HepG2 (cell line): ENCODE results near the gene ADGRL3. TPM values are rescaled to one million over a fixed set of nuclear protein-coding genes. Genes with fewer than 3 reads are reported as not detected.

Experiments
- ATAC-seq: fragments of 200-7000 bp; cut with Tn5 transposase; 3 replicates; pipeline ENCODE4 v1.9.1; 2020; ENCODE audit warnings: mild to moderate bottlenecking, moderate library complexity
- BruUV-seq: library from RNA; stranded (reverse); fragments of 400-500 nt; replicated peaks from 2 replicates; lab custom pipeline; 2021; lab: Mats Ljungman, UMichigan
- CTCF ChIA-PET: fragments of 300-600 bp; formaldehyde crosslinking; extraction: SDS; loops from one replicate; lab custom pipeline; 2021; ENCODE audit warnings: low total read pairs, inconsistent platforms, low intra/inter-chr PET ratio; lab: Yijun Ruan, JAX
- POLR2A ChIA-PET: fragments of 350-600 bp; sonication (Branson Sonifier 250); formaldehyde crosslinking; loops from one replicate; lab custom pipeline; 2020; ENCODE audit warnings: antibody characterized with exemption, inconsistent platforms; lab: Yijun Ruan, JAX
- DNase-seq: peaks from one replicate; pipeline ENCODE4 v3.0.0-alpha.2; 2015; ENCODE audit warnings: low spot score
- FAIRE-seq: peaks from 3 replicates; lab custom pipeline; 2011; peaks lifted over from hg19 to GRCh38; lab: Jason Lieb, UNC
- H2AFZ ChIP-seq: one replicate; pipeline ENCODE4 v1.6.1; 2011; ENCODE audit warnings: low read length, inconsistent platforms
- H3K27ac ChIP-seq: fragments of 300-600 bp; 3 replicates; pipeline ENCODE4 v1.8.0; 2011; ENCODE audit warnings: mixed run types, mild to moderate bottlenecking, mixed read lengths, low read length, inconsistent platforms; ENCODE audit not compliant: insufficient read depth; ENCODE audit errors: extremely low read length
- H3K27me3 ChIP-seq, 2 experiments: fragments of 200-600 bp in 1 of 2; 2 replicates in 1 of 2; 3 replicates in 1 of 2; pipeline versions ENCODE4 v1.6.0 to v1.8.0; 2011; ENCODE audit warnings: low read length in 2 of 2, mild to moderate bottlenecking in 2 of 2, moderate library complexity in 2 of 2, inconsistent platforms in 1 of 2; ENCODE audit not compliant: insufficient read depth in 2 of 2, control insufficient read depth in 1 of 2
- H3K36me3 ChIP-seq, 2 experiments: fragments of 200-600 bp in 1 of 2; replicated peaks in 1 of 2; 2 replicates in 1 of 2; 3 replicates in 1 of 2; pipeline versions ENCODE4 v1.5.1 to v1.8.0; 2011; ENCODE audit warnings: low read length in 2 of 2, inconsistent platforms in 1 of 2; ENCODE audit not compliant: insufficient read depth in 2 of 2, control insufficient read depth in 1 of 2
- H3K4me1 ChIP-seq: 2 replicates; pipeline ENCODE4 v1.5.1; 2012; ENCODE audit warnings: low read length, inconsistent platforms; ENCODE audit not compliant: insufficient read depth
- H3K4me2 ChIP-seq: 2 replicates; pipeline ENCODE4 v1.6.0; 2011; ENCODE audit warnings: low read depth, low read length, inconsistent platforms
- H3K4me3 ChIP-seq, 3 experiments: fragments of 200-600 bp in 1 of 3; sonication (generic), shearing (Covaris generic) in 1 of 3; replicated peaks in 1 of 3; 2 replicates each; pipeline ENCODE4 v1.5.1; 2011 to 2016; ENCODE audit warnings: low read length in 3 of 3, inconsistent platforms in 2 of 3, low read depth in 2 of 3, mild to moderate bottlenecking in 2 of 3, control low read depth in 1 of 3, mixed read lengths in 1 of 3; ENCODE audit not compliant: insufficient read depth in 1 of 3
- H3K79me2 ChIP-seq: one replicate; pipeline ENCODE4 v1.6.1; 2011; ENCODE audit warnings: low read length, inconsistent platforms; ENCODE audit not compliant: insufficient read depth
- H3K9ac ChIP-seq: 2 replicates; pipeline ENCODE4 v1.6.0; 2011; ENCODE audit warnings: mild to moderate bottlenecking, low read depth, low read length, inconsistent platforms; ENCODE audit not compliant: insufficient read depth
- H3K9me3 ChIP-seq: 2 replicates; pipeline ENCODE4 v1.5.1; 2012; ENCODE audit warnings: mild to moderate bottlenecking, low read length
- H4K20me1 ChIP-seq: 2 replicates; pipeline ENCODE4 v1.6.0; 2011; ENCODE audit warnings: inconsistent platforms, mild to moderate bottlenecking, low read length, moderate library complexity; ENCODE audit not compliant: insufficient read depth
- DNMT1 ChIP-seq: sonication (generic); formaldehyde crosslinking; IDR thresholded peaks from 2 replicates; pipeline ENCODE4 v1.5.1; 2020; ENCODE audit warnings: mild to moderate bottlenecking, missing genetic modification reagents
- GTF3A ChIP-seq: sonication (generic); formaldehyde crosslinking; conservative IDR thresholded peaks from 2 replicates; pipeline ENCODE4 v1.4.0; 2020; ENCODE audit warnings: mild to moderate bottlenecking, missing genetic modification reagents
- HDAC1 ChIP-seq: sonication (generic); formaldehyde crosslinking; IDR thresholded peaks from 2 replicates; pipeline ENCODE4 v1.5.1; 2020; ENCODE audit warnings: mild to moderate bottlenecking, missing genetic modification reagents
- RNF2 ChIP-seq: fragments of 450-650 bp; conservative IDR thresholded peaks from 2 replicates; pipeline ENCODE4 v1.6.1; 2016; ENCODE audit warnings: low read depth
- SMYD3 ChIP-seq: sonication (generic); formaldehyde crosslinking; IDR thresholded peaks from 2 replicates; pipeline ENCODE4 v1.8.1; 2023; ENCODE audit warnings: mild to moderate bottlenecking, missing genetic modification reagents
- SOX5 ChIP-seq: IDR thresholded peaks from 2 replicates; pipeline ENCODE4 v1.6.1; 2016; ENCODE audit warnings: borderline replicate concordance
- TSC22D2 ChIP-seq: sonication (generic); formaldehyde crosslinking; IDR thresholded peaks from 2 replicates; pipeline ENCODE4 v1.5.1; 2020; ENCODE audit warnings: missing genetic modification reagents, mild to moderate bottlenecking, borderline replicate concordance
- ZNF101 ChIP-seq: sonication (generic); formaldehyde crosslinking; IDR thresholded peaks from 2 replicates; pipeline ENCODE4 v1.4.0; 2020; ENCODE audit warnings: mild to moderate bottlenecking, low read depth, missing genetic modification reagents, borderline replicate concordance
- ZNF142 ChIP-seq: sonication (generic); formaldehyde crosslinking; IDR thresholded peaks from 2 replicates; pipeline ENCODE4 v1.4.0; 2020; ENCODE audit warnings: missing genetic modification reagents
- ZNF343 ChIP-seq: sonication (generic); formaldehyde crosslinking; IDR thresholded peaks from 2 replicates; pipeline ENCODE4 v1.4.0; 2020; ENCODE audit warnings: mild to moderate bottlenecking, missing genetic modification reagents
- ZNF547 ChIP-seq: sonication (generic); formaldehyde crosslinking; IDR thresholded peaks from 2 replicates; pipeline ENCODE4 v1.5.1; 2020; ENCODE audit warnings: mild to moderate bottlenecking, missing genetic modification reagents
- ZNF75D ChIP-seq: sonication (generic); formaldehyde crosslinking; IDR thresholded peaks from 2 replicates; pipeline ENCODE4 v1.8.1; 2023; ENCODE audit warnings: missing genetic modification reagents, mild to moderate bottlenecking, borderline replicate concordance
- ZNF841 ChIP-seq: sonication (generic); formaldehyde crosslinking; IDR thresholded peaks from 2 replicates; pipeline ENCODE4 v1.8.1; 2023; ENCODE audit warnings: missing genetic modification reagents, borderline replicate concordance
- in situ Hi-C: cut with HindIII; loops from 2 replicates; pipeline ENCODE4 v1.10.0; 2017; ENCODE audit warnings: low pct_unique_long_range_greater_than_20kb; ENCODE audit not compliant: extremely low pct_ligation_motif_present
- intact Hi-C: fragments of 100-400 bp; cut with micrococcal nuclease; formaldehyde crosslinking; loops from one replicate; pipeline ENCODE4 v1.10.0; 2022; ENCODE audit not compliant: unreplicated experiment
- polyA plus RNA-seq, 8 experiments: library from polyadenylated mRNA; depleted of rRNA in 3 of 8; stranded (reverse) in 7 of 8; unstranded in 1 of 8; fragments of >200 nt; fragmentation: Illumina TruSeq in 4 of 8; extraction: Trizol in 4 of 8; gene quantifications; 2 replicates each; pipeline versions ENCODE4 v1.2.1 to v1.2.3, GENCODE V29; 2011 to 2016; ENCODE audit warnings: low read depth in 4 of 8, missing spikeins in 1 of 8, mixed read lengths in 1 of 8; ENCODE audit not compliant: insufficient read depth in 1 of 8
- total RNA-seq, 5 experiments: library from RNA; depleted of rRNA; stranded (reverse); fragments of >200 nt; fragmentation: Illumina TruSeq; extraction: Trizol; gene quantifications; 2 replicates each; pipeline ENCODE4 v1.2.3, GENCODE V29; 2016; ENCODE audit warnings: low read depth in 1 of 5

ADGRL3 gene
- total and polyA plus RNA-seq, 2 of the 13 experiments (the other 11 are each of a cell fraction or from before 2014, with no cell fraction given), result 0.04 to 0.05 TPM

- Histone ChIP-seq H3K9me3 (no peaks in the 10 kb centered on the region), H4K20me1 (no peaks in the 10 kb centered on the region), H3K79me2 (no peaks in the 10 kb centered on the region), H3K27me3 (no peaks in the 10 kb centered on the region; a peak in 1 of 5 replicates), H3K4me2 (no peak overlapping the region), H2AFZ (no peak overlapping the region), H3K36me3 (no peaks in the 10 kb centered on the region), H3K4me1 (no peaks in the 10 kb centered on the region), H3K4me3 (no peak overlapping the region), H3K9ac (no peak overlapping the region), H3K27ac (no peak overlapping the region)
- ChIA-PET POLR2A (no interaction called here), CTCF (no interaction called here)
- intact Hi-C loops (no loop called here), in situ Hi-C loops (no loop called here)
- FAIRE-seq, result no peak
- DNase-seq, result no peak
- TF ChIP-seq ZNF343, result no peak
- no peak for TF ChIP-seq ZNF75D (CRISPR knock-in tag)
- no peak for TF ChIP-seq GTF3A (CRISPR knock-in tag)
- no peak for TF ChIP-seq ZNF841 (CRISPR knock-in tag)
- TF ChIP-seq TSC22D2, result no peak
- no peak for TF ChIP-seq RNF2
- TF ChIP-seq HDAC1 (CRISPR knock-in tag), result no peak
- TF ChIP-seq SOX5 (CRISPR knock-in tag), result no peak
- no peak for TF ChIP-seq ZNF101 (CRISPR knock-in tag)
- TF ChIP-seq SMYD3 (CRISPR knock-in tag), result no peak
- TF ChIP-seq ZNF142 (CRISPR knock-in tag), result no peak
- TF ChIP-seq ZNF547 (CRISPR knock-in tag), result no peak
- TF ChIP-seq DNMT1, result no peak
- BruUV-seq, result no TSS peak
- no peak for ATAC-seq
Observed at GRCh38 chr4:61877266-61877665, 677.1 kb downstream of the ADGRL3 start.
